ENCODE data around the gene MZF1. TPM values are rescaled to one million over a fixed set of nuclear protein-coding genes. Genes with fewer than 3 reads are reported as not detected.

Gene MZF1
- total RNA-seq, 1 donor from 2014 or later: 50.7 TPM

DNA sequence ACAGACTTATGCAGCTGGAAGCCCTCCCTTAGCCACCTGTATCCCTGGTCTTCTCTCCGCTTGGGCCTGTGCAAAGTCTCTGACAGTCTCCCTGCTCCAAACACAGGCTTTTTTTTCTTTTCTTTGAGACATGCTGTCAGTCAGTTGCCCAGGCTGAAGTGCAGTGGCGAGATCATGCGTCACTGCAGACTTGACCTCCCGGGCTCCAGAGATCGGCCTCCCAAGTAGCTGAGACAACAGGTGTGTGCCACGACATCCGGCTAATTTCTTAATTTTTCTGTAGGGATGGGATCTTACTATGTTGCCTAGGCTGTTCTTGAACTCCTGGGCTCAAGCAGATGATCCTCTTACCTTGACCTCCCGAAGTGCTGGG, 1.6 kb downstream of the MZF1 start:
- no peak for DNase-seq
- ATAC-seq: no peak
- Histone ChIP-seq H3K4me1 (peaks cover 22% of the 10 kb centered on the region), H3K27ac (no peak overlapping the region), H3K36me3 (peaks cover 37% of the 10 kb centered on the region), H3K27me3 (ENCODE audit: low read depth) (no peaks in the 10 kb centered on the region), H3K4me3 (no peak overlapping the region), H3K9me3 (no peaks in the 10 kb centered on the region)
- intact Hi-C loops (cut with DNase I): no loop called here
- TF ChIP-seq, protein P1, sequence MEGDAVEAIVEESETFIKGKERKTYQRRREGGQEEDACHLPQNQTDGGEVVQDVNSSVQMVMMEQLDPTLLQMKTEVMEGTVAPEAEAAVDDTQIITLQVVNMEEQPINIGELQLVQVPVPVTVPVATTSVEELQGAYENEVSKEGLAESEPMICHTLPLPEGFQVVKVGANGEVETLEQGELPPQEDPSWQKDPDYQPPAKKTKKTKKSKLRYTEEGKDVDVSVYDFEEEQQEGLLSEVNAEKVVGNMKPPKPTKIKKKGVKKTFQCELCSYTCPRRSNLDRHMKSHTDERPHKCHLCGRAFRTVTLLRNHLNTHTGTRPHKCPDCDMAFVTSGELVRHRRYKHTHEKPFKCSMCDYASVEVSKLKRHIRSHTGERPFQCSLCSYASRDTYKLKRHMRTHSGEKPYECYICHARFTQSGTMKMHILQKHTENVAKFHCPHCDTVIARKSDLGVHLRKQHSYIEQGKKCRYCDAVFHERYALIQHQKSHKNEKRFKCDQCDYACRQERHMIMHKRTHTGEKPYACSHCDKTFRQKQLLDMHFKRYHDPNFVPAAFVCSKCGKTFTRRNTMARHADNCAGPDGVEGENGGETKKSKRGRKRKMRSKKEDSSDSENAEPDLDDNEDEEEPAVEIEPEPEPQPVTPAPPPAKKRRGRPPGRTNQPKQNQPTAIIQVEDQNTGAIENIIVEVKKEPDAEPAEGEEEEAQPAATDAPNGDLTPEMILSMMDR (IDR thresholded peaks at IDR 0.05): no peak

DNA sequence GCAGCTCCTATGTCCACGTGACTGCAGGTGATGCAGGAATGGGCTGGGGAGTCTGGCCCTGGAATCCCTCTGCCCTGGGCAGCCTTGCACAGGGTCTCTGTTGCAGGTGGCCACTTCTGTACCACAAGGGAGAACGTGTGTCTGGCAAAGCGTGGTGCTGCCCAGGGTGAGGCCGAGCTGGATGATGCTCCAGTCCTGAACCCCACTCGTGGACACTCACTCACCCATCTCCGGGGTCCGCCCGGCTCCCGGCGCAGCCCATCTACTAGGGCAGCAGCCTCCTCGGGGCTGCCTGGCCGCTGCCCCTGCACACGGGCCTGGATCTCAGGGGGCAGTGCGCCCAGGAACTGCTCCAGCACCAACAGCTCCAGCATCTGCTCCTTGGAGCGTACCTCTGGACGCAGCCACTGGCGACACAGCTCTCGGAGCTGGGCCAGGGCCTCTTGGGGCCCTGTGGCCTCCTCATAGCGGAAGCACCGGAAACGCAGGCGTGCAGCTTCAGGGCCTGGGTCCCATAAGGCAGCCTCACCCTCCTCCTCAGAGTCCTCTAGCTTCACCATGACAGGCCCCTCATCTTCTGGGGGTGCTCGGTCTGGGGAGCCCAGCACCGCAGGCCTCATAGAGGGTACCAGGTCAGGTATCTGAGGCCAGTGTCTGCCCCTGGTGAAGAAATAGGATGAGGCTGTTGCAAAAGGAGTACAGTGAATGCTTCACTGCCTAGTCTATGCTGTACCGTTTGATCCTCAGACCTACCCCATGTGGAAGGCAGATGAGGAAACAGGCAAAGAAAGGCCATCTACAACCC, 2.2 kb downstream of the MZF1 start:
- intact Hi-C loops (cut with DNase I): no loop called here
- no peak for ATAC-seq
- no peak for DNase-seq

DNA sequence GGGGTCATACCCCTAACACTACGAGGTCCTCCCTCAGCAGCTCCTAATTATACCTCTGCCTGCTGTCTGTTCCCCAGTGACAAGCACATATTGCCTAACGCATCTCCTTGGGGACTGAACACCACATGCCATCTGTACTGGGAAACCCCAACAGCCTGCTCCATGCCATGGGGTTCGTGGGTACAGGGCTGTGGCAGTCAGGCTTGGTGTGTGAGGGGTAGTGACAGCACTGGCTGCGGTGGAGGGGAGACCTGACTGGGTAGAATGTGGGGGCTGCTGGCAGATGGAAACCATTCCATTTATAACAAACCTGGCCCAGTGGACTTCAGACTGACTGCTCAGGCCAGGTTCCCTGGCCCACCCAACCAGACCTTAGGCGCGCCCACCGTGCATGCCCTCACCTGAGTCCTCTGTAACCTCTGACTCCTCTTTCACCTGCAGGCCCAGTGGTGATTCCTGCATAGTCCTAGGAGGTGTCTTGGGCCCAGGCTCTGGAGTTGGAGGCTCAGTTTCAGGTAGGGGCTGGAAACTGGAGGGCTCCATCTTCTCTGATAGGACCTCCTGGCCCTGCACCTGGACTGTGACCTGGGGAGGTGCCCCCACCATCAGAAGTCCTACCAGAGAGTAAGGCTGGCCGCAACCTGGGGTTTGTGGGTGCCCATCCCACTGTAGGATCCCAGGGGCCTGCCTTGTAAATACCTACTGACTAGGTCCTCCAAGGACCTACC, 3.0 kb downstream of the MZF1 start:
- no peak for DNase-seq
- Histone ChIP-seq H3K27ac (no peak overlapping the region), H3K4me1 (peaks cover 20% of the 10 kb centered on the region), H3K27me3 (ENCODE audit: low read depth) (no peaks in the 10 kb centered on the region), H3K4me3 (no peak overlapping the region), H3K36me3 (peaks cover 39% of the 10 kb centered on the region), H3K9me3 (no peaks in the 10 kb centered on the region)
- TF ChIP-seq, protein P1 (IDR thresholded peaks at IDR 0.05): no peak
- no peak for ATAC-seq
- intact Hi-C loops (cut with DNase I): no loop called here

More for the DNA sequence above, 2.2 kb downstream of the MZF1 start:
- Histone ChIP-seq H3K4me1 (peaks cover 20% of the 10 kb centered on the region), H3K4me3 (no peak overlapping the region), H3K36me3 (peaks cover 39% of the 10 kb centered on the region), H3K9me3 (no peaks in the 10 kb centered on the region), H3K27me3 (ENCODE audit: low read depth) (no peaks in the 10 kb centered on the region), H3K27ac (no peak overlapping the region)
- TF ChIP-seq, protein P1 (IDR thresholded peaks at IDR 0.05): no peak

DNA sequence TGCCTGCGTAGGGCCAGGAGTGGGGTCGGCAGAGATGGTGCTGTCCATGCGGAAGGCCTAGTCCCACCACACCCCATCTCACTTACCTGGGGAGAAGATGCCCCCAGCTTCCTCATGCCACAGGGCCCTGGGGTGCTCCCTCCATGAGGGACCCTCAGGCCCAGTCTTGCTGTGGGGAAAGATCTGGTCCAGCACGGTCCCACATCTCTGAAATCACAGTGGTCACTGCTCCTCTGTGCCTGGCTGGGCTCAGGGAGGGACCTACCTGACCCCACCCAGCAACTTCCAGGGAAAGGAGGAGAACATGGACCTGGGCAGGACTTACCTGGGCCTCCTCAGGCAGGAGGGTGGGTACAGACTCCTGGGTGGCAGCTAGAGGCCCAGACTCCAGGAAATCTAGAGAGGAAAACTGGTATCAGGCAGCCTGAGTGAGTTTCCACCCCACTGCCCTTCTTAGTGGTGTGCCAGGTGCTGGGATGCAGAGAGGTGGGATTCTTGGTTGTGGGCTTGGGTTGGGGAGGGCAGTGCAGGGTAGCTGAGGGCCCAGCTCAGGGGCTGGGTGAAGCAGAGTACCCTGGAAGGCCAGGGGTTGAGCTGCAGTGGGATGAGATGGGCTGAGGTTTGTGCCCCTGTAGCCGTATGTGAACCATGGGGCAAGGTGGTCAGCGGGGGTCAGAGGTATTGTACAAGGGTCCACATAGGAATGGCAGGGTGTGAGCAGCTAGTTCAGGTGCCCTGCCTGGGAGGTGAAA, 3.8 kb downstream of the MZF1 start:
- no peaks in the 10 kb centered on the region for H3K9me3 ChIP-seq
- peaks cover 16% of the 10 kb centered on the region for H3K4me1 ChIP-seq
- H3K27ac ChIP-seq: no peak overlapping the region
- intact Hi-C loops (cut with DNase I): no loop called here
- peaks cover 39% of the 10 kb centered on the region for H3K36me3 ChIP-seq
- DNase-seq (no peak), ATAC-seq (no peak)
- H3K4me3 ChIP-seq: no peak overlapping the region
- H3K27me3 ChIP-seq (ENCODE audit: low read depth): no peaks in the 10 kb centered on the region
- TF ChIP-seq, protein P1 (IDR thresholded peaks at IDR 0.05): no peak

DNA sequence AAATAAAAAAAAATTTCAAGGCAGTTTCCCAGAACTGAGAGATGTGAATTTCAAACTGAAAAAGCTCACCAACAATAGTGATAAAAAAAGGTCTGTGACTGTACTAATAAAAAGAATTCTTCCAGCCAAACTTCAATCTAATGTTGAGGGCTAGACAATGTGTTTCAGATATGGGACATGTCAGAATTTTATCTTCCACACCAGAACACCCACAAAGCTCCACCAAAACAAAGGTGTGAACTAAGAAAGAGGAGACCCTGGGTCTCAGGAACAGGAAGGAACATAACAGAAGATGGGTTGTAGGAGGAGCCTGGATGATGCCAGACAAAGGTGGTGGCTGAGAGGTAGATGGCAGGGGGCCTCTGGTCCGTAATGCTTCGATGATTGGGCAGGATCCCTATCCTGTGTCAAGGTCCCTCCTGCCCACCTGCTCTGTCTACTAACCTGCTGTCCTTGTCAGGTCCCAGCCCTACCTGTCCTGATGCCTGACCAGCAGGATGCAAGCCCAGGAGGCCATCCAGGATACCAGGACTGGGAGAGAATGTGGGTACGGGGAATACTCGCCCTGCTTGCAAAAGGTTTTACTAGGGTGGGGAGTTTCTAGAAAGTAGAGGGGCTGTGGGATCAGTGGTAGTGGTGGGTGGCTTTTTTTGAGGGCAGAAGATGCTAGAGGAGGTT, 4.5 kb downstream of the MZF1 start:
- TF ChIP-seq, protein P1 (IDR thresholded peaks at IDR 0.05): no peak

More for the DNA sequence above, 4.5 kb downstream of the MZF1 start:
- DNase-seq (no peak), ATAC-seq (no peak)
- Histone ChIP-seq H3K4me1 (peaks cover 9% of the 10 kb centered on the region), H3K4me3 (no peak overlapping the region), H3K9me3 (no peaks in the 10 kb centered on the region), H3K27me3 (ENCODE audit: low read depth) (no peaks in the 10 kb centered on the region), H3K27ac (no peak overlapping the region), H3K36me3 (peaks cover 39% of the 10 kb centered on the region)
- intact Hi-C loops (cut with DNase I): no loop called here

All from lower lobe of right lung (tissue), 2 donors.